Fibroblast of villous mesenchyme (primary cell): ENCODE data around the gene COA6. TPM values are rescaled to one million over a fixed set of nuclear protein-coding genes. Genes with fewer than 3 reads are reported as not detected.

Experiments
- DNase-seq: peaks from one replicate; pipeline ENCODE4 v3.0.0-alpha.2; 2010; ENCODE audit warnings: low read depth
- H3K4me3 ChIP-seq: 2 replicates; pipeline ENCODE4 v1.5.1; 2011; ENCODE audit warnings: low read depth, mild to moderate bottlenecking, low read length
- total RNA-seq: library from RNA; depleted of rRNA; stranded (reverse); fragments of >200 nt; gene quantifications from 2 replicates; pipeline ENCODE4 v1.2.3, GENCODE V29; 2012
- TF ChIP-seq, protein P1 (sequence below): IDR thresholded peaks from 2 replicates; pipeline ENCODE4 v1.5.1; 2012; ENCODE audit warnings: low read depth, mild to moderate bottlenecking, low read length; ENCODE audit not compliant: insufficient read depth

COA6 gene
- total RNA-seq, 1 donor = 22.0 TPM

GRCh38 chr1:234430691-234431090 lies 57.4 kb downstream of the COA6 start:
- no peak for DNase-seq
- H3K4me3 ChIP-seq = no peak overlapping the region
- TF ChIP-seq, protein P1, sequence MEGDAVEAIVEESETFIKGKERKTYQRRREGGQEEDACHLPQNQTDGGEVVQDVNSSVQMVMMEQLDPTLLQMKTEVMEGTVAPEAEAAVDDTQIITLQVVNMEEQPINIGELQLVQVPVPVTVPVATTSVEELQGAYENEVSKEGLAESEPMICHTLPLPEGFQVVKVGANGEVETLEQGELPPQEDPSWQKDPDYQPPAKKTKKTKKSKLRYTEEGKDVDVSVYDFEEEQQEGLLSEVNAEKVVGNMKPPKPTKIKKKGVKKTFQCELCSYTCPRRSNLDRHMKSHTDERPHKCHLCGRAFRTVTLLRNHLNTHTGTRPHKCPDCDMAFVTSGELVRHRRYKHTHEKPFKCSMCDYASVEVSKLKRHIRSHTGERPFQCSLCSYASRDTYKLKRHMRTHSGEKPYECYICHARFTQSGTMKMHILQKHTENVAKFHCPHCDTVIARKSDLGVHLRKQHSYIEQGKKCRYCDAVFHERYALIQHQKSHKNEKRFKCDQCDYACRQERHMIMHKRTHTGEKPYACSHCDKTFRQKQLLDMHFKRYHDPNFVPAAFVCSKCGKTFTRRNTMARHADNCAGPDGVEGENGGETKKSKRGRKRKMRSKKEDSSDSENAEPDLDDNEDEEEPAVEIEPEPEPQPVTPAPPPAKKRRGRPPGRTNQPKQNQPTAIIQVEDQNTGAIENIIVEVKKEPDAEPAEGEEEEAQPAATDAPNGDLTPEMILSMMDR = no peak

DNA sequence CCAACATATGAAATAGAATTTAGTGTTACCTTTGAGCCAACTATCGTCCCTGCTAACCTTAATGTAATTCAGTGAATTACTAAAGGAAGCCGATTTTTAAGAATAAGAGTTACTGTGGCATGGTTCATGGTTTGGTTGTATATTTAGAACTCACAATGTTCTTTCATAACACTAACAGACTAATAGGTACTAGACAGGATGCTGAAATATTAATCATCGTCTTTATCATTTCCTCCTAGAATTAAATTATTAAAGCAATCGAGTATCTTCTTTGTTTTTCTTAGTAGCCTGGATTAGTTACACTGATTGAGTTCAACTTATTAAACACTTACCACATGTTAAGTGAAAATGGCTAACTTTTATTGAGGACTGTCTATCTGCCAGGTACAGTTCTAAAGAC lies 58.0 kb downstream of the COA6 start:
- no peak for DNase-seq
- TF ChIP-seq, protein P1 = no peak
- H3K4me3 ChIP-seq = no peak overlapping the region

DNA sequence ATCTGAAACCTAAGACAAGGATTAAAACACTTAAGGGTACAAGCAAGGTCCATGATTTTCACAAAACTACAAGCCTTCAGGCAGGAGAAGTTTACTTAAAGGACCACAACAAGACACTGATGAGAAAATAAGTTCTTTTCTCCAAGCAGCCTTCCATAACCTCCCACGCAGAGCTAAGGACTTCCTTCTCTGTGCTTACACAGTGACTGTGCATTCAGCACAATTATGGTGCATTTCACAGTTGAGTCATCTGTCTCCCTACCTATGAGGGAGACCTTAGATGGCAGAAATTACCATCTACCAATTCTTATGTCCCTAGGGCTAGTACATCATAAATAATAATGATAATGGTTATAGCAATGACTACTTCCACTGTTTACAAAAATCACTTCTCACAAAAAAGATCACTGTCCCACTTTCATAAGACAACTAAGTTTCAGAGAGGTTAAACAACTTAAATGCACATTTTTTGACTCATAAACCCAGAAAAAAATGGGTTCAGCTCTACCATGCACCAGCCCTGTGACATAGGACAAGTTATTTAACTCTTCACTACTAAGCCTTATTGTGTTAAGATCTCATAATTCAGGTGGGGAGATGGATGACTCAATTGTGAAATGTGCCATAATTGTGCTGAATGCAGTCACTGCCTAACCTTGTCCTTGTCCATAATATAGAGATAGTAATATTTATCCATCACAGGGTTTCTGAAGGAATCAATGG lies 60.5 kb downstream of the COA6 start:
- TF ChIP-seq, protein P1 = no peak
- peak; percentile 34 for DNase-seq
- H3K4me3 ChIP-seq = no peak overlapping the region

Other genes with a start within 250 kb of the COA6 start
- 17.7 and 20.3 TPM in 2 replicates for gene TARBP1, start 105.7 kb downstream of the COA6 start, total RNA-seq
- gene IRF2BP2, start 236.7 kb downstream of the COA6 start, total RNA-seq = 53.1 and 60.9 TPM in 2 replicates